Esophagus muscularis mucosa (tissue), 4 donors: ENCODE data around the gene EFHC1.

Experiments
- CTCF ChIP-seq, 3 experiments: fragments of 200-600 bp in 2 of 3; fragments of 450-650 bp in 1 of 3; sonication (generic) in 2 of 3; IDR thresholded peaks; one replicate each; pipeline ENCODE4 v1.5.1; 2017 to 2019; ENCODE audit warnings: antibody characterized with exemption in 3 of 3, mild to moderate bottlenecking in 2 of 3, moderate library complexity in 1 of 3
- EP300 ChIP-seq: sonication (generic); formaldehyde crosslinking; IDR thresholded peaks from one replicate; pipeline ENCODE4 v1.6.1; 2017; ENCODE audit warnings: antibody characterized with exemption
- POLR2AphosphoS5 ChIP-seq, 2 donors: sonication (generic); formaldehyde crosslinking; IDR thresholded peaks; one replicate each; pipeline ENCODE4 v1.6.1; 2017; ENCODE audit warnings: antibody characterized with exemption in 2 of 2

- TF ChIP-seq EP300 (no peak), CTCF (IDR thresholded peaks at IDR 0.05) (no peak), POLR2AphosphoS5 (IDR thresholded peaks at IDR 0.05) (no peak)
Measured at GRCh38 chr6:52532457-52532856, 112.3 kb downstream of the EFHC1 start.
